ENCODE results near the gene IFT88. TPM values are rescaled to one million over a fixed set of nuclear protein-coding genes. Genes with fewer than 3 reads are reported as not detected.

The IFT88 gene
- total RNA-seq, 1 donor from 2014 or later = 4.9 TPM

- H3K4me3 ChIP-seq = no peak overlapping the region
- H3K36me3 ChIP-seq = no peaks in the 10 kb centered on the region
- H3K27ac ChIP-seq = no peak overlapping the region
- H3K9me3 ChIP-seq = no peaks in the 10 kb centered on the region
- intact Hi-C loops (cut with DNase I) = no loop called here
- no peak for DNase-seq (ENCODE audit: low spot score in 2 of 2)
- TF ChIP-seq, protein P1, sequence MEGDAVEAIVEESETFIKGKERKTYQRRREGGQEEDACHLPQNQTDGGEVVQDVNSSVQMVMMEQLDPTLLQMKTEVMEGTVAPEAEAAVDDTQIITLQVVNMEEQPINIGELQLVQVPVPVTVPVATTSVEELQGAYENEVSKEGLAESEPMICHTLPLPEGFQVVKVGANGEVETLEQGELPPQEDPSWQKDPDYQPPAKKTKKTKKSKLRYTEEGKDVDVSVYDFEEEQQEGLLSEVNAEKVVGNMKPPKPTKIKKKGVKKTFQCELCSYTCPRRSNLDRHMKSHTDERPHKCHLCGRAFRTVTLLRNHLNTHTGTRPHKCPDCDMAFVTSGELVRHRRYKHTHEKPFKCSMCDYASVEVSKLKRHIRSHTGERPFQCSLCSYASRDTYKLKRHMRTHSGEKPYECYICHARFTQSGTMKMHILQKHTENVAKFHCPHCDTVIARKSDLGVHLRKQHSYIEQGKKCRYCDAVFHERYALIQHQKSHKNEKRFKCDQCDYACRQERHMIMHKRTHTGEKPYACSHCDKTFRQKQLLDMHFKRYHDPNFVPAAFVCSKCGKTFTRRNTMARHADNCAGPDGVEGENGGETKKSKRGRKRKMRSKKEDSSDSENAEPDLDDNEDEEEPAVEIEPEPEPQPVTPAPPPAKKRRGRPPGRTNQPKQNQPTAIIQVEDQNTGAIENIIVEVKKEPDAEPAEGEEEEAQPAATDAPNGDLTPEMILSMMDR (IDR thresholded peaks at IDR 0.05) = no peak
- H3K4me1 ChIP-seq = no peaks in the 10 kb centered on the region
- no peaks in the 10 kb centered on the region for H3K27me3 ChIP-seq
These were observed 117.1 kb downstream of the IFT88 start for GRCh38 chr13:20684041-20684440.

DNA sequence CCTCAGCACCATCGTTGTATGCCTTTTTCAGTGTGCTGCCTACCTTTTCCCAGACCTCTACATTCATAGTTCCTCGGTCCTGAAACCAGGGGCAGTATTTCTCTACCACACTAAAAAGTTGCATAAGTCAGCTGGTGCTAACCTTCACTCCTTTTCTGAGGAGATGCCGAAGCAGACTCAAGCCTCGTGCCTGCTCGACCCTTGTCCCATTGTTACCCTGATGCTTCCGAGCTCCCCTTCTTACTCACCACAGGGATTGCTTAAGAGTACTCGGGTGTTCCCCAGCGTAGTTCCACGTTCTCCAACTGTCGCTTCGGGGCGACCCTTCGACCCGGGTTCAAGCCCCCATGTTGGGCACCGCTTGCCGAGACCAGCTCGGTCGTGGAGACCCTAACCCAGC is 117.6 kb downstream of the IFT88 start:
- TF ChIP-seq, protein P1 (IDR thresholded peaks at IDR 0.05) = no peak
- Histone ChIP-seq H3K27me3 (no peaks in the 10 kb centered on the region), H3K4me3 (no peak overlapping the region), H3K36me3 (no peaks in the 10 kb centered on the region), H3K27ac (no peak overlapping the region), H3K9me3 (no peaks in the 10 kb centered on the region), H3K4me1 (no peaks in the 10 kb centered on the region)
- no peak for DNase-seq (ENCODE audit: low spot score in 2 of 2)
- intact Hi-C loops (cut with DNase I) = no loop called here

DNA sequence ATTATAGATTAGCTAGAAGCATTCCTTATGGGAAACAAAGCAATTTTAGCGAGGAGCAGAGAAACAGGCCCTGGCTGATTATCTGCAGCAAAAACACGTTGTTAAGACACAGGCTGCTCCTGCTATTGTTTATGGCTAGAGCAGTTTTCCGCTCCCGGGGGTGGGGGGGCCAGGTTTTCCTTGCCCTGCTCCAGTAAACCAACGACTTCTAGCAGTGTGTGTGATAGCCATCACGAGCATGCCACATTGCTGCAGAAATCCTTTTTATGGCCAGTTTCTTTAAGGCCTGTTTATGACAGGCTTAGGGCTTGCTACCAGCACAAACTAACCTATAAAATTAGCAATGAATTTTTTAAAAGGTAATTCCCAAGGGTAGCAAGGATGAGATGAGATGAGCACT is 118.1 kb downstream of the IFT88 start:
- no peak overlapping the region for H3K27ac ChIP-seq
- no peaks in the 10 kb centered on the region for H3K36me3 ChIP-seq
- DNase-seq (ENCODE audit: low spot score in 2 of 2) = no peak
- H3K9me3 ChIP-seq = no peaks in the 10 kb centered on the region
- TF ChIP-seq, protein P1 (IDR thresholded peaks at IDR 0.05) = no peak
- intact Hi-C loops (cut with DNase I) = no loop called here
- H3K4me1 ChIP-seq = no peaks in the 10 kb centered on the region
- no peaks in the 10 kb centered on the region for H3K27me3 ChIP-seq
- H3K4me3 ChIP-seq = no peak overlapping the region

DNA sequence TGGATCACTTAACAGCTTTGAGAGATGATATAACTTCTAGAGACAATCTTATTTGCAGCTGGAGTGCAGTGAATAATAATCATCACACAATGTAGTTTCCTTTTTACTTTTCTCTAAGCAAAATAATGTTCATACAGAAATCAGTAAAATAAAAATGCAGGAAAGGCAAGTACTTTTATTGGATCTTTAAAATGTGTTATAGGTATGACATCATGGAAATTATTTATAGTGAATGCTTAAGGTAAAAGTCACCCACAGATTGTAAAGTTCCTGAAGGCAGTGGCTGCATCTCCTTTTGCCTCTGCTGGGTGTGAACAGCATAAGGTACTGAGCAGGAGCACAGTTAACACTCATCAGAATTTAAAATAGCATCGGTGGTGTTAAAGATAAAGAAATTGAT is 119.2 kb downstream of the IFT88 start:
- Histone ChIP-seq H3K27me3 (no peaks in the 10 kb centered on the region), H3K9me3 (no peaks in the 10 kb centered on the region), H3K4me1 (no peaks in the 10 kb centered on the region), H3K36me3 (peaks cover 0 to 7% of the 10 kb centered on the region in 2 donors), H3K27ac (no peak overlapping the region), H3K4me3 (no peak overlapping the region)
- DNase-seq (ENCODE audit: low spot score in 2 of 2) = no peak
- intact Hi-C loops (cut with DNase I) = no loop called here
- TF ChIP-seq, protein P1 (IDR thresholded peaks at IDR 0.05) = no peak

DNA sequence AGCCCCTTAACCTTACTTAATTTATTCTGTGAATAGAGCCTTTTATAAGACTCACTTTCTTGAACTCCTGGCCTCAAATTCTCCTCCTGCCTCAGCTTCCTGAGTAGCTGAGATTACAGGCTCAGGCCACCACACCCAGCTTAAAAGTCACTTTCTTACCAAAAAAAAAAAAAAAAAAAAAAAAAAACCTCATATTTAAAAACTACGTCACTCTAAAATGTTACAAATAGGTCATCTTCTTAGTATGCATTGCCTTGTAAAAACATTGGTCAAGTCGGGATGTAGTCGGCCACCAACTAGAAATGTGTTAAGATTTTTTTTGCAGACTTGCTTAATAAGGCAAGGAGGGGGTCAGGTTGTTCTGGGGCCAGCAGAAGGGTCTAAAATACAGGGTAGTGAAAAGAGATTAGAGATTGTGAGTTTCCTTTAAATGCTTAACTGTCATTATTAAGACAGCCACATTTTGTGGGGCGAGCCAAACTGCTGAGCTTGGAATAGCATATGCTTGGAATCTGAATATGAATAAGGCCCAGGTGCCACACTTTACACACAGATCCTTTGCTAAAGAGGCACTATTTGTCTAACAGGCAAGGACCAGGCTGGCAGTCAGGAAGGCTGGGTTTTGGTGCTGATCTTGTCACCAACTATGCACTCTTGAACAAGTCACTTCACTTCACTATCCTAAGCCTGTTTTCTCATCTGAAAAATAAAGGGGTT is 120.1 kb downstream of the IFT88 start:
- Histone ChIP-seq H3K27me3 (no peaks in the 10 kb centered on the region), H3K36me3 (peaks cover 0 to 7% of the 10 kb centered on the region in 2 donors), H3K9me3 (no peaks in the 10 kb centered on the region), H3K4me3 (no peak overlapping the region), H3K4me1 (no peaks in the 10 kb centered on the region), H3K27ac (no peak overlapping the region)
- no peak for DNase-seq (ENCODE audit: low spot score in 2 of 2)
- TF ChIP-seq, protein P1 (IDR thresholded peaks at IDR 0.05) = no peak
- intact Hi-C loops (cut with DNase I) = no loop called here
